Neutrophil (primary cell): ENCODE measurements around the gene SNX20.
A peak's percentile ranks its signal among the peaks of the same experiment; 100 is the strongest.

Experiments used
- H3K27ac ChIP-seq: fragments of 200-600 bp; sonication (generic); 2 replicates; pipeline ENCODE4 v1.5.1; 2016; ENCODE audit warnings: mild to moderate bottlenecking, moderate library complexity
- H3K27me3 ChIP-seq: fragments of 200-600 bp; sonication (generic); 2 replicates; pipeline ENCODE4 v1.6.0; 2016; ENCODE audit warnings: mild to moderate bottlenecking
- H3K36me3 ChIP-seq: fragments of 200-600 bp; sonication (generic); 2 replicates; pipeline ENCODE4 v1.5.1; 2017
- H3K4me1 ChIP-seq, 2 experiments: fragments of 200-600 bp in 1 of 2; sonication (generic) in 1 of 2; 1 replicate in 1 of 2; 2 replicates in 1 of 2; pipeline versions ENCODE4 v1.5.1 to v1.6.1; 2013 to 2016; ENCODE audit warnings: low read depth in 1 of 2, low read length in 1 of 2, mild to moderate bottlenecking in 1 of 2, moderate library complexity in 1 of 2; ENCODE audit not compliant: control insufficient read depth in 1 of 2, insufficient read depth in 1 of 2
- H3K4me3 ChIP-seq, 2 experiments: fragments of 200-600 bp in 1 of 2; sonication (generic) in 1 of 2; 1 replicate in 1 of 2; 2 replicates in 1 of 2; pipeline ENCODE4 v1.5.1; 2013 to 2016; ENCODE audit warnings: low read depth in 1 of 2, low read length in 1 of 2, mild to moderate bottlenecking in 1 of 2, moderate library complexity in 1 of 2
- H3K9me3 ChIP-seq: fragments of 200-600 bp; sonication (generic); 2 replicates; pipeline ENCODE4 v1.5.1; 2016
- CTCF ChIP-seq: fragments of 200-600 bp; sonication (generic); IDR thresholded peaks from 2 replicates; pipeline ENCODE4 v1.5.1; 2016; ENCODE audit warnings: antibody characterized with exemption

The SNX20 gene

GRCh38 chr16:50671644-50672260 is 9.4 kb downstream of the SNX20 start:
- TF ChIP-seq CTCF = peak; percentile 66
- no peaks in the 10 kb centered on the region for H3K9me3 ChIP-seq
- H3K27me3 ChIP-seq = no peaks in the 10 kb centered on the region
- peaks cover 22 to 28% of the 10 kb centered on the region in 2 experiments for H3K4me1 ChIP-seq
- no peak overlapping the region for H3K4me3 ChIP-seq
- peaks cover 90% of the 10 kb centered on the region for H3K36me3 ChIP-seq
- peak overlapping the region; percentile 35 for H3K27ac ChIP-seq

GRCh38 chr16:50670476-50670875 is 10.6 kb downstream of the SNX20 start:
- peaks cover 78% of the 10 kb centered on the region for H3K36me3 ChIP-seq
- H3K27me3 ChIP-seq = no peaks in the 10 kb centered on the region
- H3K9me3 ChIP-seq = no peaks in the 10 kb centered on the region
- peaks cover 27 to 29% of the 10 kb centered on the region in 2 experiments for H3K4me1 ChIP-seq
- no peak overlapping the region for H3K27ac ChIP-seq
- no peak for TF ChIP-seq CTCF
- no peak overlapping the region for H3K4me3 ChIP-seq

- TF ChIP-seq CTCF = no peak
- H3K4me3 ChIP-seq = no peak overlapping the region
These were observed 11.4 kb downstream of the SNX20 start for GRCh38 chr16:50669741-50670140.

GRCh38 chr16:50668368-50669008 is 12.6 kb downstream of the SNX20 start:
- TF ChIP-seq CTCF = no peak
- Histone ChIP-seq H3K9me3 (no peaks in the 10 kb centered on the region), H3K4me3 (no peak overlapping the region), H3K27ac (peak overlapping the region; percentile 87), H3K36me3 (peaks cover 58% of the 10 kb centered on the region), H3K27me3 (no peaks in the 10 kb centered on the region), H3K4me1 (peaks cover 31 to 32% of the 10 kb centered on the region in 2 experiments)

More at GRCh38 chr16:50669741-50670140, 11.4 kb downstream of the SNX20 start:
- Histone ChIP-seq H3K4me1 (peaks cover 25 to 29% of the 10 kb centered on the region in 2 experiments), H3K27me3 (no peaks in the 10 kb centered on the region), H3K36me3 (peaks cover 70% of the 10 kb centered on the region), H3K27ac (no peak overlapping the region), H3K9me3 (no peaks in the 10 kb centered on the region)

GRCh38 chr16:50667497-50668367 is 13.4 kb downstream of the SNX20 start:
- Histone ChIP-seq H3K27me3 (no peaks in the 10 kb centered on the region), H3K4me3 (peak overlapping the region; percentile 48 to 57), H3K27ac (peak overlapping the region; percentile 87), H3K9me3 (no peaks in the 10 kb centered on the region), H3K4me1 (peaks cover 31 to 32% of the 10 kb centered on the region in 2 experiments), H3K36me3 (peaks cover 50% of the 10 kb centered on the region)
- no peak for TF ChIP-seq CTCF
